K562 (cell line): ENCODE data around the gene YTHDF1. TPM values are rescaled to one million over a fixed set of nuclear protein-coding genes. Genes with fewer than 3 reads are reported as not detected.

Experiments
- ATAC-seq: fragments of 200-7000 bp; cut with Tn5 transposase; 3 replicates; pipeline ENCODE4 v1.9.1; 2020; ENCODE audit warnings: moderate library complexity
- BruUV-seq: library from RNA; stranded (reverse); fragments of 400-500 nt; replicated peaks from 2 replicates; lab custom pipeline; 2021; lab: Mats Ljungman, UMichigan
- CTCF ChIA-PET: fragments of 300-600 bp; formaldehyde crosslinking; extraction: SDS; loops from one replicate; lab custom pipeline; 2021; ENCODE audit warnings: low intra/inter-chr PET ratio; lab: Yijun Ruan, JAX
- POLR2A ChIA-PET: fragments of 300-600, 350-650 bp; sonication (Branson Sonifier 250); formaldehyde crosslinking; extraction: SDS; loops from one replicate; lab custom pipeline; 2021; ENCODE audit warnings: antibody characterized with exemption, inconsistent platforms; lab: Yijun Ruan, JAX
- DNase-seq, 4 experiments: peaks; one replicate each; pipeline versions ENCODE4 v3.0.0 to v3.0.0-alpha.2; 2011 to 2018; ENCODE audit warnings: low spot score in 3 of 4, mixed read lengths in 3 of 4; ENCODE audit errors: extremely low read depth in 1 of 4
- FAIRE-seq: peaks from 2 replicates; lab custom pipeline; 2011; peaks lifted over from hg19 to GRCh38; lab: Jason Lieb, UNC
- H2AFZ ChIP-seq: 2 replicates; pipeline ENCODE4 v1.6.0; 2011; ENCODE audit warnings: low read depth, low read length, control low read depth, inconsistent platforms
- H3K27ac ChIP-seq: fragments of 200-600 bp; 3 replicates; pipeline ENCODE4 v1.8.0; 2011; ENCODE audit warnings: low read depth, mild to moderate bottlenecking, control low read depth, inconsistent platforms, low read length, moderate library complexity, mixed read lengths; ENCODE audit errors: extremely low read depth
- H3K27me3 ChIP-seq, 2 experiments: fragments of 300-600 bp in 1 of 2; 2 replicates in 1 of 2; 3 replicates in 1 of 2; pipeline versions ENCODE4 v1.6.0 to v1.8.0; 2011; ENCODE audit warnings: inconsistent platforms in 2 of 2, low read length in 2 of 2, mild to moderate bottlenecking in 1 of 2, mixed read lengths in 1 of 2, moderate library complexity in 1 of 2; ENCODE audit not compliant: control insufficient read depth in 2 of 2, insufficient read depth in 2 of 2
- H3K36me3 ChIP-seq: fragments of 300-600 bp; 3 replicates; pipeline ENCODE4 v1.8.0; 2011; ENCODE audit warnings: mild to moderate bottlenecking, low read length, inconsistent platforms; ENCODE audit not compliant: control insufficient read depth, insufficient read depth
- H3K4me1 ChIP-seq, 2 experiments: fragments of 200-600 bp in 1 of 2; replicated peaks in 1 of 2; 2 replicates in 1 of 2; 3 replicates in 1 of 2; pipeline versions ENCODE4 v1.5.1 to v1.8.0; 2011; ENCODE audit warnings: inconsistent platforms in 2 of 2, low read length in 2 of 2, mild to moderate bottlenecking in 1 of 2, mixed read lengths in 1 of 2, moderate library complexity in 1 of 2; ENCODE audit not compliant: control insufficient read depth in 2 of 2, insufficient read depth in 2 of 2
- H3K4me2 ChIP-seq: 2 replicates; pipeline ENCODE4 v1.6.1; 2011; ENCODE audit warnings: low read length, control low read depth, inconsistent platforms, mixed read lengths; ENCODE audit not compliant: insufficient read depth
- H3K4me3 ChIP-seq: fragments of 200-600 bp; sonication (generic), shearing (Covaris generic); 2 replicates; pipeline ENCODE4 v1.5.1; 2016; ENCODE audit warnings: control low read depth, inconsistent platforms
- H3K79me2 ChIP-seq: fragments of 200-600 bp; 3 replicates; pipeline ENCODE4 v1.8.0; 2011; ENCODE audit warnings: low read length, inconsistent platforms; ENCODE audit not compliant: control insufficient read depth, insufficient read depth
- H3K9ac ChIP-seq, 2 experiments: 2 replicates each; pipeline versions ENCODE4 v1.6.0 to v1.6.1; 2011; ENCODE audit warnings: low read depth in 2 of 2, low read length in 2 of 2, control low read depth in 1 of 2, inconsistent platforms in 1 of 2, mild to moderate bottlenecking in 1 of 2, mixed read lengths in 1 of 2; ENCODE audit not compliant: insufficient read depth in 1 of 2
- H3K9me1 ChIP-seq: one replicate; pipeline ENCODE4 v1.6.0; 2011; ENCODE audit warnings: inconsistent platforms, mild to moderate bottlenecking, low read length, moderate library complexity; ENCODE audit not compliant: control insufficient read depth, insufficient read depth
- H3K9me3 ChIP-seq: replicated peaks from 2 replicates; pipeline ENCODE4 v1.5.1; 2011; ENCODE audit warnings: low read depth, low read length, inconsistent platforms; ENCODE audit not compliant: control insufficient read depth, insufficient read depth
- H4K20me1 ChIP-seq: replicated peaks from 2 replicates; pipeline ENCODE4 v1.6.1; 2011; ENCODE audit warnings: low read length, inconsistent platforms, mixed read lengths; ENCODE audit not compliant: control insufficient read depth, insufficient read depth
- PHF21A ChIP-seq: fragments of 450-650 bp; IDR thresholded peaks from 2 replicates; pipeline ENCODE4 v1.6.1; 2017; ENCODE audit warnings: low read depth, borderline replicate concordance
- REST ChIP-seq, 2 experiments: fragments of 450-650 bp; formaldehyde crosslinking in 1 of 2; IDR thresholded peaks; 2 replicates each; pipeline versions ENCODE4 v1.4.0 to v1.6.1; 2014 to 2020; ENCODE audit warnings: mild to moderate bottlenecking in 2 of 2, borderline replicate concordance in 1 of 2, low read depth in 1 of 2
- ZBTB33 ChIP-seq: sonication (generic); formaldehyde crosslinking; IDR thresholded peaks from 2 replicates; pipeline ENCODE4 v1.8.1; 2023; ENCODE audit warnings: mild to moderate bottlenecking, missing genetic modification reagents
- whole genome bisulfite sequencing: fragments of 100-300 bp; shearing (Covaris generic); methylation state at CpG from one replicate; pipeline ENCODE4 v1.1.6; 2016; ENCODE audit warnings: low coverage, mixed read lengths; ENCODE audit not compliant: insufficient coverage; ENCODE audit errors: missing lambda C conversion rate; 5-methylcytosine and 5-hydroxymethylcytosine counted together
- in situ Hi-C: fragments of 300-500 bp; cut with MboI; formaldehyde crosslinking; loops from 4 replicates; pipeline ENCODE4 v1.15.0; 2018; ENCODE audit warnings: inconsistent platforms, mixed read lengths
- intact Hi-C: fragments of 100-400 bp; cut with micrococcal nuclease; formaldehyde crosslinking; loops from 2 replicates; pipeline ENCODE4 v1.14.2; 2022
- polyA plus RNA-seq, 8 experiments: library from polyadenylated mRNA; depleted of rRNA in 4 of 8; stranded (reverse) in 5 of 8; unstranded in 3 of 8; fragments of >200 nt; fragmentation: Nextera tagmentation in 2 of 8; fragmentation: Illumina TruSeq in 1 of 8; extraction: Ambion mirVana in 2 of 8; extraction: Trizol in 1 of 8; gene quantifications; 2 replicates each; pipeline versions ENCODE4 v1.2.1 to v1.2.3, GENCODE V29; 2011 to 2014; ENCODE audit warnings: inconsistent platforms in 1 of 8, missing spikeins in 1 of 8
- total RNA-seq, 7 experiments: library from RNA; depleted of rRNA in 6 of 7; stranded (reverse); fragments of >200 nt in 6 of 7; fragmentation: Illumina TruSeq in 2 of 7; extraction: Trizol in 2 of 7; gene quantifications; 2 replicates each; pipeline versions ENCODE4 v1.2.1 to v1.2.3, GENCODE V29; 2011 to 2021; ENCODE audit warnings: low replicate concordance in 1 of 7

Gene YTHDF1
- total and polyA plus RNA-seq, 9 of the 15 experiments (the other 6 are each of a cell fraction or from before 2014, with no cell fraction given): 10.1 to 42.4 (median 27.8) TPM

DNA sequence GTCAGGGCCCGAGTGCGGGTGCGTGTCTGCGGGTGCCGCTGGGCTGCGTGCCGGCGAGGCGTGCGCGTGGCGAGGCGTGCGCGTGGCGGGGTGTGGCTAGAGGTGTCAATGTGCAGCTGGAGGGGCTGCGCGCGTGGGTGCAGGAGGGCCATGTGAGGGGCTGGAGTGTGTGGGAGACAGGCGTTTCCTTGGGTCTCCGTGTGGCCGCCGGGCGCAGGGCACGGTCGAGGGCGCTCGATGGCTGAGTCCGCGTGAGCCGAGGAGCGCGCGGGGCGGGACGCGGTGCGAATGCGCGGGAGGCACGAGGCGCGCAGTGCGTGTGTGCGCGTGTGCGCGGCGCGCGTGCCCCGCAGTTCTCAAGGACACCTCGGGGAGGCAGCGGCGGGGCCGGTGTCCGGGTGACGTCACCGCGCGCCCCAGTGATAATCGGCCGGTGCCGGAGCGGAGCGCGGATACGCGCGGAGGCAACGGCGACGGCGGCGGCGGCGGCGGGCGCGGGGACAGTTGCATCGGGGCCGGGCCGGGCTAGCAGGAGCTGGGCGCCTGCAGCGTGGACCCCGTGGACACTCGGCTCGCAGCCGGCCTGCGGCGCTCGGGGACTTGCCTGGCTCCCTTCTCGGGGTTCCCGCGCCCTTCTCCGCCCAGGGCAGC lies 38.7 kb downstream of the YTHDF1 start:
- H3K4me2 ChIP-seq: no peak overlapping the region
- H3K9ac ChIP-seq: no peak overlapping the region
- peaks cover 0 to 53% of the 10 kb centered on the region in 2 experiments; a peak in 2 of 5 replicates for H3K4me1 ChIP-seq
- in situ Hi-C loops (no loop called here), intact Hi-C loops (no loop called here)
- H3K9me3 ChIP-seq: no peaks in the 10 kb centered on the region
- no peak for FAIRE-seq
- H3K79me2 ChIP-seq: no peaks in the 10 kb centered on the region
- H3K36me3 ChIP-seq: no peaks in the 10 kb centered on the region
- no peak overlapping the region for H3K27ac ChIP-seq
- ChIA-PET POLR2A (interaction anchor here (0.6 kb wide), 1 partner anchor 115 kb away, joined by 3 read pairs; no protein-coding TSS in a partner anchor), CTCF (no interaction called here)
- no peak overlapping the region for H3K4me3 ChIP-seq
- peaks cover 8% of the 10 kb centered on the region; the same call in 1 of the 2 replicates for H4K20me1 ChIP-seq
- BruUV-seq: no TSS peak
- H3K27me3 ChIP-seq: peaks cover 2 to 34% of the 10 kb centered on the region in 2 experiments; a peak in 3 of 5 replicates
- 84% methylated on average over 21 of the region's 96 CpGs for WGBS
- H3K9me1 ChIP-seq: no peaks in the 10 kb centered on the region
- TF ChIP-seq REST (IDR thresholded peaks at IDR 0.05; ENCODE audit: borderline replicate concordance) (no peak), REST (CRISPR knock-in tag; IDR thresholded peaks at IDR 0.05; ENCODE audit: low read depth) (no peak), ZBTB33 (CRISPR knock-in tag) (peak; percentile 92), PHF21A (no peak)
- no peak overlapping the region for H2AFZ ChIP-seq
- no peak for ATAC-seq
- no peak for DNase-seq
